Uterus (tissue), 2 donors: Measurements from ENCODE around the gene C10orf71.

Experiments used
- CTCF ChIP-seq, 4 experiments: fragments of 200-600 bp in 2 of 4; fragments of 450-650 bp in 2 of 4; sonication (generic) in 2 of 4; IDR thresholded peaks; one replicate each; pipeline ENCODE4 v1.5.1; 2016 to 2019; ENCODE audit warnings: antibody characterized with exemption in 4 of 4, mild to moderate bottlenecking in 2 of 4, moderate library complexity in 1 of 4
- POLR2A ChIP-seq, 2 donors: fragments of 450-650 bp; IDR thresholded peaks; one replicate each; pipeline ENCODE4 v1.6.1; 2016; ENCODE audit warnings: antibody characterized with exemption in 2 of 2, mild to moderate bottlenecking in 1 of 2, moderate library complexity in 1 of 2

GRCh38 chr10:49283491-49283890 lies 15.5 kb upstream of the C10orf71 start:
- TF ChIP-seq CTCF (IDR thresholded peaks at IDR 0.05) = no peak
- TF ChIP-seq POLR2A (IDR thresholded peaks at IDR 0.05) = no peak
